ENCODE data around the gene CBLC. TPM values are rescaled to one million over a fixed set of nuclear protein-coding genes. Genes with fewer than 3 reads are reported as not detected.

CBLC gene
- total RNA-seq, 1 experiment from 2014 or later = 0.80 TPM

GRCh38 chr19:44820648-44821609, 43.2 kb downstream of the CBLC start:
- DNase-seq (ENCODE audit: low read depth, low spot score) (no peak), ATAC-seq (no peak)
- Histone ChIP-seq H3K4me1 (ENCODE audit: control insufficient read depth, insufficient read depth, low read length) (no peaks in the 10 kb centered on the region), H3K4me3 (ENCODE audit: low read depth in 2 of 2, low read length in 2 of 2) (no peak overlapping the region), H3K36me3 (ENCODE audit: control insufficient read depth, insufficient read depth, low read length) (no peaks in the 10 kb centered on the region), H3K27ac (ENCODE audit: low read length) (no peak overlapping the region), H3K9me3 (ENCODE audit: control insufficient read depth, insufficient read depth, low read depth, low read length) (no peaks in the 10 kb centered on the region), H3K27me3 (ENCODE audit: control insufficient read depth, insufficient read depth, low read length) (no peaks in the 10 kb centered on the region)
- in situ Hi-C loops (cut with HindIII; ENCODE audit: low pct_unique_long_range_greater_than_20kb, low sequenced_read_pairs) = no loop called here
- BruUV-seq (replicated peaks) = no TSS peak
- TF ChIP-seq SIN3A (IDR thresholded peaks at IDR 0.05; ENCODE audit: borderline replicate concordance, insufficient read depth, low read depth, low read length) = no peak
- TF ChIP-seq CTCF (IDR thresholded peaks at IDR 0.05) = no peak
- POLR2A ChIA-PET = interaction anchor here (0.6 kb wide), 1 partner anchor 1777 kb away, joined by 7 read pairs; no protein-coding TSS in a partner anchor
- CTCF ChIA-PET = no interaction called here
- intact Hi-C loops (cut with micrococcal nuclease; ENCODE audit: unreplicated experiment) = no loop called here

- Histone ChIP-seq H3K9me3 (ENCODE audit: control insufficient read depth, insufficient read depth, low read depth, low read length) (no peaks in the 10 kb centered on the region), H3K27me3 (ENCODE audit: control insufficient read depth, insufficient read depth, low read length) (no peaks in the 10 kb centered on the region), H3K4me1 (ENCODE audit: control insufficient read depth, insufficient read depth, low read length) (no peaks in the 10 kb centered on the region), H3K27ac (ENCODE audit: low read length) (no peak overlapping the region), H3K36me3 (ENCODE audit: control insufficient read depth, insufficient read depth, low read length) (no peaks in the 10 kb centered on the region), H3K4me3 (ENCODE audit: low read depth in 2 of 2, low read length in 2 of 2) (no peak overlapping the region)
- TF ChIP-seq SIN3A (IDR thresholded peaks at IDR 0.05; ENCODE audit: borderline replicate concordance, insufficient read depth, low read depth, low read length) = no peak
- TF ChIP-seq CTCF (IDR thresholded peaks at IDR 0.05) = no peak
- no peak for TF ChIP-seq POLR2AphosphoS5 (IDR thresholded peaks at IDR 0.05; ENCODE audit: low read depth, low read length)
- TF ChIP-seq TCF7L2 (IDR thresholded peaks at IDR 0.05; ENCODE audit: low read depth, low read length) = no peak
- no peak for TF ChIP-seq REST (IDR thresholded peaks at IDR 0.05; ENCODE audit: insufficient read depth in 1 of 2, low read depth in 2 of 2, low read length in 1 of 2)
- DNase-seq (ENCODE audit: low read depth, low spot score) (no peak), ATAC-seq (no peak)
- in situ Hi-C loops (cut with HindIII; ENCODE audit: low pct_unique_long_range_greater_than_20kb, low sequenced_read_pairs) = no loop called here
- no TSS peak for BruUV-seq (replicated peaks)
- intact Hi-C loops (cut with micrococcal nuclease; ENCODE audit: unreplicated experiment) = no loop called here
- ChIA-PET POLR2A (no interaction called here), CTCF (interaction anchor here (1.0 kb wide), 1 partner anchor 40 kb away, joined by 3 read pairs; no protein-coding TSS in a partner anchor)
These were observed 44.5 kb downstream of the CBLC start for GRCh38 chr19:44822177-44822576.
